H1 (cell line): Measurements from ENCODE around the gene APP.

ENCODE experiments used
- CTCF ChIP-seq, 3 experiments: IDR thresholded peaks; 1 replicate in 2 of 3; 2 replicates in 1 of 3; pipeline versions ENCODE4 v1.5.1 to v1.6.1; 2011; ENCODE audit warnings: low read length in 3 of 3, mild to moderate bottlenecking in 3 of 3, inconsistent platforms in 2 of 3, low read depth in 1 of 3, moderate library complexity in 1 of 3; ENCODE audit not compliant: insufficient read depth in 1 of 3; ENCODE audit errors: control extremely low read depth in 1 of 3
- EZH2 ChIP-seq: fragments of 200-600 bp; sonication (generic); IDR thresholded peaks from 2 replicates; pipeline ENCODE4 v1.7.1; 2012; ENCODE audit warnings: low read depth, mild to moderate bottlenecking, moderate library complexity, low read length, inconsistent platforms; ENCODE audit not compliant: severe bottlenecking
- GABPA ChIP-seq: IDR thresholded peaks from 2 replicates; pipeline ENCODE4 v1.6.1; 2011; ENCODE audit warnings: mild to moderate bottlenecking, low read length, moderate library complexity, borderline replicate concordance; ENCODE audit not compliant: insufficient read depth
- POLR2AphosphoS5 ChIP-seq: IDR thresholded peaks from 2 replicates; pipeline ENCODE4 v1.6.1; 2011; ENCODE audit warnings: low read depth, low read length
- SIN3A ChIP-seq, 2 experiments: IDR thresholded peaks in 1 of 2; conservative IDR thresholded peaks in 1 of 2; 2 replicates each; pipeline ENCODE4 v1.6.1; 2011 to 2012; ENCODE audit warnings: low read length in 2 of 2, improper control_type of control experiment in 1 of 2, low read depth in 1 of 2, mild to moderate bottlenecking in 1 of 2
- SUZ12 ChIP-seq: fragments of 200-600 bp; sonication (generic); IDR thresholded peaks from 2 replicates; pipeline ENCODE4 v1.6.1; 2012; ENCODE audit warnings: mild to moderate bottlenecking, inconsistent platforms, low read length, moderate library complexity, mixed read lengths

DNA sequence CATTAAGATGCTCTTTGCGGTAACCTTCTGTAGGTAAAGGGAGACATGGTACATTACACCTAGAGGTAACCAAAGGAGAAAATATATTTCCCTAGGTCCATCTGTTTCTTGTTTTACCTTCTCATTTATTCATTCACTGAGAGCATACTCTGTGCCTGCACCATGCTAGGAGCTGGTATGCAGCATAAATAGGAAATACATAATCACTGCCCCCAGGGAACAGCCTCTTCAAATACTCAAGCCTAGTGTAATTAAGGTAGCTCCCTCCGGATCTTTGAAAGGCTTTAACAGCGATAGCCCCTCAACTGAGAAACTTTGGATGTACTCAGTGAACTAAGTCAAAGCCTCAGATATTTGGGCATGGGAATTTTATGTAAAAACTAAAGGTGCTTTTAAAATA is 312.2 kb downstream of the APP start:
- TF ChIP-seq GABPA: no peak
- no peak for TF ChIP-seq CTCF (IDR thresholded peaks at IDR 0.05; ENCODE audit: control extremely low read depth in 1 of 3, insufficient read depth in 1 of 3, low read depth in 1 of 3, low read length in 3 of 3)
- TF ChIP-seq EZH2: no peak
- no peak for TF ChIP-seq SUZ12
- no peak for TF ChIP-seq POLR2AphosphoS5
- TF ChIP-seq SIN3A (conservative IDR thresholded peaks at IDR 0.05 in 1 of 2, IDR thresholded peaks at IDR 0.05 in 1 of 2; ENCODE audit: low read depth in 1 of 2, low read length in 2 of 2): no peak
